ENCODE data around the gene ATP1A3.

ATP1A3 gene

GRCh38 chr19:41930926-41931592 is 63.0 kb downstream of the ATP1A3 start:
- no peak for DNase-seq (ENCODE audit: low read depth)
- peak; percentile 36; the same call in 1 of the 2 replicates for TF ChIP-seq CTCF (conservative IDR thresholded peaks at IDR 0.05; ENCODE audit: low read length)
- H3K4me3 ChIP-seq (ENCODE audit: low read length): no peak overlapping the region

GRCh38 chr19:41930322-41930722 is 63.7 kb downstream of the ATP1A3 start:
- no peak overlapping the region for H3K4me3 ChIP-seq (ENCODE audit: low read length)
- no peak for TF ChIP-seq CTCF (conservative IDR thresholded peaks at IDR 0.05; ENCODE audit: low read length)
- no peak for DNase-seq (ENCODE audit: low read depth)

- H3K4me3 ChIP-seq (ENCODE audit: low read length): no peak overlapping the region
- DNase-seq (ENCODE audit: low read depth): no peak
- no peak for TF ChIP-seq CTCF (conservative IDR thresholded peaks at IDR 0.05; ENCODE audit: low read length)
Observed at GRCh38 chr19:41929536-41930071, 64.4 kb downstream of the ATP1A3 start.

- DNase-seq (ENCODE audit: low read depth): no peak
- peak overlapping the region; percentile 23 for H3K4me3 ChIP-seq (ENCODE audit: low read length)
- TF ChIP-seq CTCF (conservative IDR thresholded peaks at IDR 0.05; ENCODE audit: low read length): no peak
Observed at GRCh38 chr19:41928754-41929535, 65.1 kb downstream of the ATP1A3 start.

- H3K4me3 ChIP-seq (ENCODE audit: low read length): peak within 1 kb of the TSS; percentile 43
- no peak for TF ChIP-seq CTCF (conservative IDR thresholded peaks at IDR 0.05; ENCODE audit: low read length)
- no peak for DNase-seq (ENCODE audit: low read depth)
Observed at GRCh38 chr19:41928221-41928683, 65.8 kb downstream of the ATP1A3 start, which contains the start of gene ERFL. Gene ERFL, minus strand, starts transcription at chr19:41928449. Its CDS starts 15,530 bp downstream, at chr19:41912919.

GRCh38 chr19:41927497-41928192 is 66.4 kb downstream of the ATP1A3 start:
- no peak for DNase-seq (ENCODE audit: low read depth)
- no peak for TF ChIP-seq CTCF (conservative IDR thresholded peaks at IDR 0.05; ENCODE audit: low read length)
- H3K4me3 ChIP-seq (ENCODE audit: low read length): peak overlapping the region; percentile 43; the same call in 1 of the 2 replicates
